CD14-positive monocyte (primary cell): ENCODE measurements around the gene SPANXA1. TPM values are rescaled to one million over a fixed set of nuclear protein-coding genes. Genes with fewer than 3 reads are reported as not detected.
"Not testable (repeated sequence)": the region's sequence is repeated elsewhere in the genome, so short reads cannot be mapped to it uniquely, and the experiment has no call there.

ENCODE experiments used
- DNase-seq, 3 donors: peaks; one replicate each; pipeline ENCODE4 v3.0.0-alpha.2; 2011 to 2022
- H2AFZ ChIP-seq: 2 replicates; pipeline ENCODE4 v1.6.0; 2012; ENCODE audit warnings: mild to moderate bottlenecking, low read depth, low read length, inconsistent platforms; ENCODE audit not compliant: insufficient read depth, poor library complexity, severe bottlenecking
- H3K27ac ChIP-seq, 2 donors: 1 replicate in 1 of 2; 2 replicates in 1 of 2; pipeline ENCODE4 v1.5.1; 2012 to 2013; ENCODE audit warnings: low read length in 2 of 2, control low read depth in 1 of 2, inconsistent platforms in 1 of 2, low read depth in 1 of 2, mild to moderate bottlenecking in 1 of 2
- H3K27me3 ChIP-seq, 2 donors: one replicate each; pipeline versions ENCODE4 v1.6.0 to v1.6.1; 2011 to 2013; ENCODE audit warnings: low read length in 2 of 2; ENCODE audit not compliant: control insufficient read depth in 2 of 2, insufficient read depth in 2 of 2
- H3K36me3 ChIP-seq, 2 donors: replicated peaks in 1 of 2; 1 replicate in 1 of 2; 2 replicates in 1 of 2; pipeline versions ENCODE4 v1.5.1 to v1.6.1; 2012 to 2013; ENCODE audit warnings: low read length in 2 of 2, control low read depth in 1 of 2, inconsistent platforms in 1 of 2, mild to moderate bottlenecking in 1 of 2; ENCODE audit not compliant: insufficient read depth in 2 of 2, control insufficient read depth in 1 of 2
- H3K4me1 ChIP-seq, 2 donors: 1 replicate in 1 of 2; 2 replicates in 1 of 2; pipeline versions ENCODE4 v1.5.1 to v1.6.1; 2012 to 2013; ENCODE audit warnings: low read length in 2 of 2, control low read depth in 1 of 2, inconsistent platforms in 1 of 2, mild to moderate bottlenecking in 1 of 2, moderate library complexity in 1 of 2; ENCODE audit not compliant: insufficient read depth in 2 of 2, control insufficient read depth in 1 of 2
- H3K4me2 ChIP-seq: replicated peaks from 2 replicates; pipeline ENCODE3; 2012; ENCODE audit warnings: low read length, moderate library complexity, mild to moderate bottlenecking; ENCODE audit not compliant: poor library complexity, severe bottlenecking; ENCODE audit errors: extremely low read depth
- H3K4me3 ChIP-seq, 3 experiments: fragments of 200-600 bp in 1 of 3; sonication (generic) in 1 of 3; replicated peaks in 1 of 3; 1 replicate in 2 of 3; 2 replicates in 1 of 3; pipeline ENCODE4 v1.5.1; 2011 to 2013; ENCODE audit warnings: low read length in 3 of 3, mild to moderate bottlenecking in 3 of 3, control low read depth in 2 of 3, low read depth in 2 of 3, inconsistent platforms in 1 of 3, moderate library complexity in 1 of 3
- H3K79me2 ChIP-seq: 2 replicates; pipeline ENCODE4 v1.6.0; 2012; ENCODE audit warnings: mild to moderate bottlenecking, control low read depth, inconsistent platforms, low read length, moderate library complexity; ENCODE audit not compliant: insufficient read depth
- H3K9ac ChIP-seq: 2 replicates; pipeline ENCODE4 v1.6.0; 2017; ENCODE audit warnings: low read length, mild to moderate bottlenecking; ENCODE audit not compliant: insufficient read depth, poor library complexity, severe bottlenecking
- H3K9me3 ChIP-seq, 2 donors: replicated peaks in 1 of 2; 1 replicate in 1 of 2; 2 replicates in 1 of 2; pipeline versions ENCODE4 v1.5.1 to v1.6.1; 2012 to 2013; ENCODE audit warnings: low read length in 2 of 2, control low read depth in 1 of 2; ENCODE audit not compliant: control insufficient read depth in 1 of 2, insufficient read depth in 1 of 2
- H4K20me1 ChIP-seq: 2 replicates; pipeline ENCODE4 v1.6.0; 2012; ENCODE audit warnings: mild to moderate bottlenecking, low read length, control low read depth, moderate library complexity; ENCODE audit not compliant: insufficient read depth
- H3K27ac Mint-ChIP-seq, 7 donors: one replicate each; pipeline ENCODE4 v1.8.0; 2020; ENCODE audit warnings: mild to moderate bottlenecking in 7 of 7, mixed read lengths in 7 of 7, moderate library complexity in 6 of 7, inconsistent platforms in 2 of 7
- H3K27me3 Mint-ChIP-seq, 3 donors: one replicate each; pipeline ENCODE4 v1.8.0; 2021 to 2022; ENCODE audit warnings: low read depth in 3 of 3, mild to moderate bottlenecking in 3 of 3, mixed read lengths in 3 of 3, moderate library complexity in 3 of 3, inconsistent platforms in 1 of 3
- H3K36me3 Mint-ChIP-seq, 2 donors: one replicate each; pipeline ENCODE4 v1.8.0; 2020; ENCODE audit warnings: mixed read lengths in 2 of 2, inconsistent platforms in 1 of 2, mild to moderate bottlenecking in 1 of 2
- H3K4me1 Mint-ChIP-seq: one replicate; pipeline ENCODE4 v1.8.0; 2020; ENCODE audit warnings: mild to moderate bottlenecking, mixed read lengths
- H3K4me3 Mint-ChIP-seq, 2 donors: one replicate each; pipeline ENCODE4 v1.8.0; 2020; ENCODE audit warnings: mild to moderate bottlenecking in 2 of 2, mixed read lengths in 2 of 2, moderate library complexity in 1 of 2
- H3K9me3 Mint-ChIP-seq, 7 donors: one replicate each; pipeline ENCODE4 v1.8.0; 2020 to 2022; ENCODE audit warnings: mixed read lengths in 7 of 7, mild to moderate bottlenecking in 6 of 7, moderate library complexity in 6 of 7, inconsistent platforms in 2 of 7
- WGBS: methylation state at CpG from one replicate; pipeline ENCODE4 v1.1.5; 2013; ENCODE audit warnings: missing lambda C conversion rate; ENCODE audit not compliant: insufficient coverage; 5-methylcytosine and 5-hydroxymethylcytosine counted together
- intact Hi-C, 2 donors: fragments of 100-400 bp; cut with micrococcal nuclease; formaldehyde crosslinking; loops; one replicate each; pipeline versions ENCODE4 v1.15.0 to v1.15.1; 2023
- polyA minus RNA-seq: library from RNA; depleted of rRNA, polyadenylated mRNA; stranded (reverse); fragments of >200 nt; gene quantifications from 2 replicates; pipeline ENCODE4 v1.2.3, GENCODE V29; 2012
- polyA plus RNA-seq, 3 donors: library from polyadenylated mRNA; depleted of rRNA in 1 of 3; unstranded in 2 of 3; stranded (reverse) in 1 of 3; fragments of 300-500 nt in 2 of 3; fragments of >200 nt in 1 of 3; fragmentation: Illumina TruSeq in 2 of 3; gene quantifications; 1 replicate in 2 of 3; 2 replicates in 1 of 3; pipeline ENCODE4 v1.2.3, GENCODE V29; 2012 to 2021
- total RNA-seq, 12 experiments: library from RNA in 1 of 12; stranded (reverse) in 1 of 12; fragments of 120-200 nt in 1 of 12; gene quantifications; one replicate each; pipeline ENCODE4 v1.2.4 and lab custom pipeline; 2013 to 2026; ENCODE audit warnings: mixed read lengths in 6 of 12, inconsistent platforms in 1 of 12
- TF ChIP-seq, protein P1 (sequence below): fragments of 200-600 bp; IDR thresholded peaks from one replicate; pipeline ENCODE4 v1.8.0; 2022; ENCODE audit warnings: antibody characterized with exemption, mild to moderate bottlenecking

The SPANXA1 gene, protein sequence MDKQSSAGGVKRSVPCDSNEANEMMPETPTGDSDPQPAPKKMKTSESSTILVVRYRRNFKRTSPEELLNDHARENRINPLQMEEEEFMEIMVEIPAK
- not detected for total RNA-seq (2013)
- polyA plus RNA-seq (not detected), polyA minus RNA-seq (not detected in 2 replicates), total RNA-seq (lab: John Stamatoyannopoulos, UW) (0 reads per million in 11 experiments)

DNA sequence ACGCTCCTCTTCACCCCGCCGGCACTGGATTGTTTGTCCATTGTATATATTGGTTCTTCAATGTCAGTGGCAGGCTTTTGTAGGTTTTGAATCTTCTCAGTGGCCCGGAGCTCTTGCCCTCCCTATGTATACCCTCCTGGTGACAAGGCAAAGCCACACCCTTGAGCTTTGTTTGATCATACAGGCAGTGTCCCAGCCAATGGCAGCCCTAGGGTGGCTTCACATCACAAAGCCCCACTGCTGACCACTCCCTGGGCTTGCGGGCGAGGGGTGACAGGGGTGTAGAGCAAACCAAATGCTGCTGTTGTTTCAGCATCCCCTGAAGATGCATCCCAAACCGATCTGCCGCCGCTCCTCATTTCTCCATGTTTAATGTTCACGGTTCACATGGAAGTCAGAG, at the start of gene SPANXA1:
SPANXA1 (minus strand) TSS at position 101 of the 400 bp plus-strand sequence; CDS start at position 41, 60 bp downstream.
- H3K9me3 ChIP-seq, H3K27me3 ChIP-seq, H4K20me1 ChIP-seq, H2AFZ ChIP-seq, H3K27ac ChIP-seq, H3K4me3 Mint-ChIP-seq, H3K36me3 Mint-ChIP-seq, H3K9me3 Mint-ChIP-seq, DNase-seq, H3K4me1 ChIP-seq, H3K79me2 ChIP-seq, H3K27ac Mint-ChIP-seq, H3K9ac ChIP-seq, H3K36me3 ChIP-seq, H3K4me3 ChIP-seq, H3K4me1 Mint-ChIP-seq, H3K27me3 Mint-ChIP-seq, intact Hi-C loops, H3K4me2 ChIP-seq: not testable (repeated sequence)
- WGBS, result no CpG with 5 or more reads among the region's 10 CpGs

DNA sequence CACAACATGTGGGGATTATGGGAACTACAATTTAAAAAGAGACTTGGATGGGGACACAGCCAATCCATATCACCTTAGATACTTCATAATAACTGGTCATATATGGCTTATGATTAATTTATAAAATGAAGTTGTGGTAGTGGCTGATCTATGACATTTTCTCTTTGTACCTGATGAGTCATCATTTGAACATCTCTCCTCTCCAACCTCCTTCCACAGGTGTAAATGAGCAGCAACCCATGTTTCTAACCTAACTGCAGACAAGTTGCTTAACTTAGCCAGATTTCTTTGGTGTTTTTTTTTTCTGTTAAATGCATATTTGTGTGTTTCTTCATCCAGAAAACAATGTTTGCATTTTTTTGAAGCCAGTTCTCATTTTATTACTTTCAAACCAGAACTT, 47.6 kb upstream of the SPANXA1 start:
- no peaks in the 10 kb centered on the region for H3K4me1 ChIP-seq
- H3K27me3 ChIP-seq, result no peaks in the 10 kb centered on the region
- H3K4me2 ChIP-seq, result no peak overlapping the region
- TF ChIP-seq, protein P1, sequence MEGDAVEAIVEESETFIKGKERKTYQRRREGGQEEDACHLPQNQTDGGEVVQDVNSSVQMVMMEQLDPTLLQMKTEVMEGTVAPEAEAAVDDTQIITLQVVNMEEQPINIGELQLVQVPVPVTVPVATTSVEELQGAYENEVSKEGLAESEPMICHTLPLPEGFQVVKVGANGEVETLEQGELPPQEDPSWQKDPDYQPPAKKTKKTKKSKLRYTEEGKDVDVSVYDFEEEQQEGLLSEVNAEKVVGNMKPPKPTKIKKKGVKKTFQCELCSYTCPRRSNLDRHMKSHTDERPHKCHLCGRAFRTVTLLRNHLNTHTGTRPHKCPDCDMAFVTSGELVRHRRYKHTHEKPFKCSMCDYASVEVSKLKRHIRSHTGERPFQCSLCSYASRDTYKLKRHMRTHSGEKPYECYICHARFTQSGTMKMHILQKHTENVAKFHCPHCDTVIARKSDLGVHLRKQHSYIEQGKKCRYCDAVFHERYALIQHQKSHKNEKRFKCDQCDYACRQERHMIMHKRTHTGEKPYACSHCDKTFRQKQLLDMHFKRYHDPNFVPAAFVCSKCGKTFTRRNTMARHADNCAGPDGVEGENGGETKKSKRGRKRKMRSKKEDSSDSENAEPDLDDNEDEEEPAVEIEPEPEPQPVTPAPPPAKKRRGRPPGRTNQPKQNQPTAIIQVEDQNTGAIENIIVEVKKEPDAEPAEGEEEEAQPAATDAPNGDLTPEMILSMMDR, result no peak
- H3K9me3 ChIP-seq, result peaks cover 0 to 18% of the 10 kb centered on the region in 2 donors
- H3K9ac ChIP-seq, result no peak overlapping the region
- no peak overlapping the region for H2AFZ ChIP-seq
- H3K27ac ChIP-seq, result no peak overlapping the region
- no peak overlapping the region for H3K27ac Mint-ChIP-seq
- H3K36me3 Mint-ChIP-seq, result no peaks in the 10 kb centered on the region
- H3K79me2 ChIP-seq, result no peaks in the 10 kb centered on the region
- no peak overlapping the region for H3K4me3 Mint-ChIP-seq
- no peak for DNase-seq
- H3K4me3 ChIP-seq, result no peak overlapping the region
- H3K36me3 ChIP-seq, result no peaks in the 10 kb centered on the region
- intact Hi-C loops, result no loop called here
- H3K9me3 Mint-ChIP-seq, result peaks cover 0 to 12% (median 2%) of the 10 kb centered on the region in 7 donors
- no peaks in the 10 kb centered on the region for H4K20me1 ChIP-seq
- H3K4me1 Mint-ChIP-seq, result no peaks in the 10 kb centered on the region
- H3K27me3 Mint-ChIP-seq, result no peaks in the 10 kb centered on the region
